NCI-H460 (cell line): ENCODE measurements around the gene PPIL1. TPM values are rescaled to one million over a fixed set of nuclear protein-coding genes. Genes with fewer than 3 reads are reported as not detected.

Experiments used
- DNase-seq: peaks from one replicate; pipeline ENCODE4 v3.0.0-alpha.2; 2016; ENCODE audit warnings: low read depth; ENCODE audit errors: extremely low read depth
- total RNA-seq: library from RNA; depleted of rRNA; stranded (reverse); fragments of >200 nt; shearing (Covaris generic); gene quantifications from 2 replicates; pipeline ENCODE4 v1.2.3, GENCODE V29; 2014

Gene PPIL1
- total RNA-seq, 1 experiment from 2014 or later, result 47.7 TPM

DNA sequence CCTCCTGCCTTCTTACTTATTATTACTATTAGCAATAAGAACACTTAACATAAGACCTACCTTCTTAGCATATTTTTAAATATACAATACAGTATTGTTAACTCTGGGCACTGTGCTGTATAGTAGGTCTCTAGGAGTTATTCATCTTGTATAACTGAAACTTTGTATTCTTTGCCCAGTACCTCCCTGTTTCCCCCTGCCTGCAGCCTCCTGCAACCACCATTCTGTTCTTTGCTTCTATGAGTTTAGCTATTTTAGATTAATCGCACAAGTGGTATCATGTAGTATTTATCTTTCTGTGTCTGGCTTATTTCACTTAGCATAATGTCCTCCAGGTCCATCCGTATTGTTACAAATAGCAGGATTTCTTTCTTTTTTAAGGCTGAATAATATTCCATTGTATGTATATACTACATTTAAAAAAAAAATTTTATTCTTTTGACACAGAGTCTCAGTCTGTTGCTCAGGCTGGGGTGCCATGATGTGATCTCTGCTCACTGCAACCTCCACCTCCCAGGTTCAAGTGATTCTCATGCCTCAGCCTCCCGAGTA is 15.6 kb upstream of the PPIL1 start:
- no peak for DNase-seq

DNA sequence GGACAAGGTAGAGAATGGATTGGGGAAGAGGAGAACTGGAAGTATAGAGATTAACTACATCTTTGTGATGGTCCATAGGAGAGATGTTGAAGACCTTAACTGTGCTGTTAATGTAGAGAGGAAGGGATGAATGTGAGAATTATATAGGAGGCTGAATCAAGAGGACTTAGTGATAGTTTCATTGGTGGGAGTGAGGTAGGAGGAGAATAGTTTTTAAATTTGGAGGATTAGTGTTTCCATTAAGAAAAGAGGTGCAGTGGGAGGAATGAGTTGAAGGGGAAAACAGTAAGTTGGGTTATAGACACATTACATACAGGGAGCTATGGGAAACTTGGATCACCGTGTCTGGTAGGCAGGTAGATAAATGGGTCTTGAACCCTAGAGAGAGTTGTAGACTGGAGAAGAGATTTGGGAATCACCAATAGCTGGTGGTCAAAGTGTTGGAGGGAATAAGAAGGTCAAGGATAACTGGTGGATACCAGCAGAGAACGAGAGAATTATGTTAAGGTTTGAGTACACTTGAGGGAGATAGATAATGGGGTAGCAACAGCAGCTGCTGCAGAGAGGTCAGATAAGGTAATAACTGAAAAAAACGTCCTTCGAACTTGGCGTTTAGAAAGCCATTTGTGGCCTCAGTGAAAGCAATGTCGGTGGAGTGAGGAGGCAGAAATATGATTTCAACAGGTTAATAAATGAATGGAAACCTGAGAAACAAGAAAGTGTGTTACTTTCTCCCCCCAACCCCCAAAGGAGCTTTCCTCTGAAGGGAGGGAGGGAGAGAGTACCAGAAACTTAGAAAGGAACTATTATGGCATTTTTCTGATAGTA is 14.3 kb upstream of the PPIL1 start:
- DNase-seq, result no peak

DNA sequence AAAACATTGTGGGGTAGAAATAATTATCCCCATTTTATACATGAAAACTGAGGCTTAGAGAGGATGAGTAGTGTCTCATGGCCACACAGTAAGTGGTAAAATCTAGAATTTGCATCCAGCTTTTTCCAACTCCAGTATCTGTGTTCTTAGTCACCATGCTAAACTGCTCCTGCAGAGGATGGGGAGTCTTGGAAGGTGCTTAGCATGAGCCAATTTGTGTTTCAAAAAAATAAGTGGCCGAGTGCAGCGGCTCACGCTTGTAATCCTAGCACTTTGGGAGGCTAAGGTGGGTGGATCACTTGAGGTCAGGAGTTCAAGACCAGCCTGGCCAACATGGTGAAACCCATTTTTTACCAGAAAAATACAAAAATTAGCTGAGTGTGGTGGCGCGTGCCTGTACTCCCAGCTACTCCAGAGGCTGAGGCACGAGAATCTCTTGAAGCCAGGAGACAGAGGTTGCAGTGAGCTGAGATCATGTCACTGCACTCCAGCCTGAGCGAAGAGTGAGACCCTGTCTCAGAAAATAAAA is 13.6 kb upstream of the PPIL1 start:
- no peak for DNase-seq

DNA sequence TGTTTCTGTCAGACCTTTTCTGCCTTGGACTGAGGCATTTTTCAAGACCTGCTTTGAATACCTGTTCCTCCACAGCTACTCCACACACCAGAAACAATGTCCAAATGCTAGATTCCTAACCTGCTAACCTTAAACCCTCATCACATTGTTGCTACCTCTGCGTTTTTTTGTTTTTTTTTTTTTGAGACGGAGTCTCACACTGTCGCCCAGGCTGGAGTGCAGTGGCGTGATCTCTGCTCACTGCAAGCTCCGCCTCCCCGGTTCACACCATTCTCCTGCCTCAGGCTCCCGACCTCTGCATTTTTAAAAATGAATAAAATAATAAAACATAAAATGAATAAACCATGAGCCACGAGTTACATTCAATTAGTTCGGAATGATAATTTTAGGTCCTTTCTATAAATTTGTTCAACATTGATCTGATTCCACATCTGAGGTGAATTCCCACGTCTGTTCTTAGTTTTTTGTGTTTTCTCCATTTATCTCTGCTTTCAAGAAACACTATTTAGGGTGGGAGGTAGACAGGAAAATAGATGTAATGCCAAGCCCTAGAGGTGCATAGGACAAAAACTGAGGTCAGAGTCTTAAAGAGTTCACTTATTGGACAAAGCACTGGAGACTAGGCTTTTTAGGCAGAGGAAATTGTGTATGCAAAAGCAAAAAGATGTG is 12.5 kb upstream of the PPIL1 start:
- DNase-seq, result no peak

DNA sequence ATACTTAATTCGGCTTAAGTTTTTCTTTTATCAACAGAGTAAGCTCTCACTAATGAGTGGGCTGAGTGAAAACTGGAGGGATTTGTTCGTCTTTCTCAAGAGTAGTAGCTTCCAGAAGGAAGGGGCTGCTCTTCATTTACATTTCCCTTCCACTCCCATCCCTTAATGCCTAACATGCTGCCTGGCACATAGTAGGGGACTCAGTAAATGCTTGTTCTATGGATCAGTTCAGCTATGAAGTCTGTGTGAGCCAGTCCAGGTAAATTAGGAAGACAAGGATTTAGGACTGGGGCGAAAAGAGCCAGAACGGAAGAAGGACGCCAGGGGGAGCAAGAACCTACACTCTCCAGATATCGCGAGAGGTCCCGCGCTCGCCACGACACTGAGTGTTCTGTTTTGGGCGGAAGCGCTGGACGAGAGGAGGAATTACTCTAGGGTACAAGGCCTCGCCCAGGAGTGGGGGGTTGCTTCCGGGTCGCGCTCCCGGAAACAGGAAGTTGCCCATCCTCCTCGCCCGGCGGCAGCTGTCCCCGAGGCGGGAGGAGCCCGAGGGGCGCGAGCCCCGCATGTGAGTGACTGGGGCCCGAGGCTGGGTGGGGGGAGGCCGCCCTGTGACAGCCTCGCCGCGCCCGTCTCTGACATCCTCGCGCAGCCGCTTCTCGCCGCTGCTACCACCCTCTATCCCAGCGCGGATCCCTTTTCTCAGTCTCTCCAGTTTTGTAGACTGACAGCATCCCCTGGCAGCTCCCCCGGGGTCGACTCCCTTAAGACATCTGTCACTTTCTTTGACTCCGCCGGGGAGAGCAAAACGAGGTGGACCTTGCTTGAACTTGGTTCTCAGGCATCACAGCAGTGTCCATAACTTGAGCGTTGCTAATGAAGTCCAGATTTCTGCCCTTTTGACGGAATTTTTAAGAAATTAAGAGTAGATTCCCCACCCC is 11.1 kb upstream of the PPIL1 start, which contains the start of gene C6orf89:
Gene C6orf89 (plus strand): TSS at position 492 of the 941 bp plus-strand sequence. CDS start 13,493 bp downstream, outside the sequence.
- DNase-seq, result peak; percentile 96

DNA sequence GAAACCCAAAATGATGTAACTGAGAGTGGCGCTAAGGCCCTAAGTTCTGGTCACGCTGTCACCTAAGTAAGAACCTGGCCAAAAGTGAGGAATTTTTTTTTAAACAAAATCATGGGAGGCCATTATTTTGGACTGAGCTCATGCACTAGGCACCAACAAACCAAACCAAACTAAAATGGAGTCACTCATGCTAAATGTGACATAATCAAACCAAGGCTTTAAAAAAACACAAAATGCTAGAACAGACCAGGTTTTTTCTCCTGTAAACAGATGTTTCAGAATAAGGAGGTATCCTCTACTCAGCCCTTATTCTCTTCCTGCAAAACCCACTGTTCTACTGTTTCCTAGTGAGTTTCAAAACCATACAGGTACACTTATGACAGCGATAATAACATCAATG is 10.0 kb upstream of the PPIL1 start:
- no peak for DNase-seq

DNA sequence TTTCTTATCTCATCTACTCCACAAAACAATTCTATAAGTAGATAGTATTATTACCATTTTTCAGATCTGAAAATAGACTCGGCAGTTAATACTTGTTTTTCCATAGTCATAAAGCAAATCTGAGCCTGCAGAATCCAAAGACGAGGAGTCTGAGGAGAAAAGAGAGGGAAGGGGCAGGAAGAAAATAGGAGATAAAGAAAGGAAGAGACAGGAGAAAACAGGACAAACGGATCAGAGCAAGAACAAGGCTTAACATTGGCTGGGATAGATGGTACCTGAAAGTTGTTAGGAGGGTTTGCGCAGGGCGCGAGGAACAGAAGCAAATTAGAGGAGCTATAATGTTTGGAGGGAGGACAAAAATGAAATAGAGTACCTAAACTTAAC is 639 bp upstream of the PPIL1 start:
- DNase-seq, result no peak

DNA sequence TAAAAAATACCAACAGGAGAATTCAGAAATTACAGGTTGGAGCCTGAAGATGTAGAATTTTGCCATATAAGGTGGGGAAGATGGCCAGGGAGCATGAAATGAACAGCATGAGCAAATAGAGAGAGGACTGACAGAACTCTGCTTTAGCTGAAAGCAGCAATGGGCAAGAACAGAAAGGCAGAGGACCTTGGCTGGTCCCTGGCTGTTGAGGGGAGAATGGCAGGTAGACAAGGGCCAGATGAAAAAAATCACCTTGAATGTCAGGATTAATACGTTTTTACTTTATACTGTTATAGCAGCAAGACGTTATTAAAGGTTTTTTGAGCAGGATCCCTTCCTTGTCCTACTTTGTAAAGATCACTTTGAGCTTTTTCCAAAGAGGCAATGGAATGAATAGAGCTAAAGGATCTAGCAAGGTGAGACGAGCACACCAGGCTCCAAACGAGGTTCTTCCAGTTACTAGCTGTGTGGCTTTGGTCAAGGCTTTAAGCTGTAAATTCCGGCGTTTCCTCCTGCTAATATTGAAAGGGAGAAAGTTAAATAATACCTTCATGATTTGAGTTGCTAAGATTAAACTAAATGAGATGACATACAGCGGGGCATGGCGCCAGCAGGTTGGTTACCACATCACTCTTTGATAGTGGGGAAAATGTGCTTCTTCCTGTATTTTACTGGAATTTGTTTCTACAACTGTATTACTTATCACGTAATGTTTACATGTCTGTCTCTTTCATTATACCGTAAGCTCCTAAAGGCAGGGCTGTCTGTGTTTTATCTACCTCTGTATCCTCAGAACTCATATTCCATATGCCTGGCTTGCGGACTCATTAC is 776 bp downstream of the PPIL1 start:
- no peak for DNase-seq

DNA sequence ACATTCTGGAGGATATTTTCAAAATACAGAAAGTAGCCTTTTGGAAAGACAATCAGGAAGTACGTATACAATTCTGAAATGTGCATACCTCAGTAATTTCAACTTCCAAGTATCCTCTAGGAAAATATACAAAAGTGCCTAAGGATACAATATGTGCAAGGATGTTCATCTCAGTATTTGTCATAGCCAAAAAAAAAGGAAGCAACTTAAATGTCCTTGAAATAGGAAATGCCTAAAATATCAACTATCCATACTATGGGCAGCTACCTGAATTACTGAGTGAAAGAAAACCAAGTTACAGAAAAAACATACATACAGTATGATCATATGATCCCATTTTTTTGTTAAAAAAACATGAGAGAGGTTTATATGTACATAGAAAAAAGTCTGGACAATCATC is 1.5 kb downstream of the PPIL1 start:
- no peak for DNase-seq

DNA sequence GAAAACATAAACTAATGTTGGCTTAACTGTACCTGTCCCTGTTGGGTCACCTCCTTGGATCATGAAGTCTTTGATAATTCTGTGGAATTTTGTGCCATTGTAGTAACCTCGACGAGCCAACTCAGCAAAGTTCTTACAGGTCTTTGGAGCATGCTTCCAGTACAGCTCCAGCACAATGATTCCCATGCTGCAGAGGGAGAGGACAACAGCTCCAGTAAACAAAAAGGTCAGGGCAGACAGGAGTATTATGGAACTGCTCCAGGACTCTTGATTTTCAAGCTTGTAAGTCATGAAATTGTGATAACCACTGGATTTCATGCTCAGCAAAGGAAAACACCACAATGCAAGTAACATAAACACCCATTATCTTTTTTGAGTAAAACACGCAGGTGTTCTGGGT is 2.9 kb downstream of the PPIL1 start:
- no peak for DNase-seq

DNA sequence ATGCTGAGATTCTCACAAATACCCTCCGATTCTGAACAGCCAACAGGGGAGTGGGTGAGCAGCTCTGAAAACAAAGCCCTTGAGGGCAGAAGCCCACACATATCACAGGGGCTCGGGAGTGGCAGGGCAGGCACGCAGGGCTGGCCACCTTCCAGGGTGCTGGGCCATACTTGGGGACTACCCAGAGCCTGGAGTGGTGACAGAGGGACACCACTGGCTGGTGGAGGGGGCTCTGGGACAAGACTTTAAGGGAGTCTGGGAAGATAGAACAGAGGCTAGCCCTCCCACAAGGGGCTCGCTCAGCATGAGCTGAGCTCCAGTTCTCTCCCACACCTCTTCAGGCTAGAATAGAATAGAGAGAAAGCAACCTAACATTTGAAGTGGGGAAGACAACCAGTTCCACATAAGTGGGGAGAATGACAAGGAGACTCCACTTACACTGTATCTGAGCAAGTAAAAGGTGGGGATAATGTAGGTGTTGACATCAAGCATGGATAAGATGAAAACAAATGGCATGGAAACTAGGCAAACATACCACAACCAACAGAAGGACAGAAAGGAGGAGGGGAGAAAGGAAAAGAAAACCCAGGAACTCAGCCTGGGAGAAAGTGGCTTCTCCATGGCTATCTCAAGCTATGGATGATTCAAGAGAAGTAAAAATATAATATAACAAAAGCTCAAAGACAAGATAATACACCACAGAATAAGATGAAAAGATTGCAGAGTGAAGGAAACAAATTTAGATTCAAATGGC is 7.0 kb downstream of the PPIL1 start:
- no peak for DNase-seq

DNA sequence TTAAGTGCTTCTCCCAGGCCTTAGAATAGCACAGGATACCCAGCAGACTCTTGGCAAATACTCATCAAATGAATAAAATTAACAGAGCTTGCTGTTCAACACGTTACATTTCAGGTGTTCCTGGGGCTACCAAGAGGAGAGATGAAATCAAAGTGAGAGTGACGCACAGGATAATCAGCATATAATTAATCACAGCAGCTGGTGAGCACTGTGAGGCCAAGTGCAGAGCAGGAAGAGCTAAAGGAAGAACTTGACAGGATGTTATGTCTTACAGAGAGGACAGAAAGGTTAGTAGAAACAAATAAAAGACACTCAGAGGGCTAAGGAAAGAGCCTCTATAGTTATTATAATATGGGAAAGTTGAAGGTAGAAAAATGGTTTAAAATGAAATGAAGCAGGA is 8.8 kb downstream of the PPIL1 start:
- no peak for DNase-seq

DNA sequence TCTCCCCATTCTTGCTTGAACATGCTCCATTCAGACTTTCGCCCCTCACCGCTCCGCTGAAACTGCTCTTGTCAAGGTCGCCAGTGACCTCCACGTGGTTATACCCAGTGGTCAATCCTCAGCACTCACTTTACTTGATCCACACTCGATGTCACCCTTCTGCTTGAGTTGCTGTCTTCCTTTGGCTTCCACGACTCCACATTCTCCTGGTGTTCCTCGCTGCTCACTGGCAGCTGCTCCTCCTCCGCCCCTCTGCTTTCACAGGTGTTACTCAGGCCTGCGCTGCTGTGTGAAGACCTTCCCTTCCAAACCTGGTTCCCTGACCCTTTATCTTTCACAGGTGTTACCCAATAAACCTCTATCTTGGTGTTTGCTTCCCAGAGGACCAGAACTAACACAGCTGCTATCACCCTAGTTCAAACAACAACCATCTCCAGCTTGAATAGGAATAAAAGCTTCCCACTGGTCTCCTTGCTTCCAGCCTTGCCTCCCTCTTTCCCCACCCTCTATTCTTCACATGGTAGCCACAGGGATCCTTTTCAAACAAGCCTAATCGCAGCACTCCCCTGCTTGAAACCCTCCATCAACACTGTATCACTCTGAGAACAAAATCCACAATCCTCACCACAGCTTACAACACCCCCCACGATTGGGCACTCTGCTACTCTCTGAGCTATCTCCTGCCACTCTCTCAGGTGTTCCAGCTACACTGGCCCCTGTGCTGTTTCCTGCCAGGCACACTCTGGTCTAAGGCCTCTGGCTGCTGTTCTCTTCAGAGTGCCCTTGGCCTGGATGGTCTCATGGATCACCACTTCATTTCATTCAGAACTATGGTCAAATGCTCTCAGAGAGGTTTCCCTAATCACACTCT is 10.7 kb downstream of the PPIL1 start:
- DNase-seq, result no peak

DNA sequence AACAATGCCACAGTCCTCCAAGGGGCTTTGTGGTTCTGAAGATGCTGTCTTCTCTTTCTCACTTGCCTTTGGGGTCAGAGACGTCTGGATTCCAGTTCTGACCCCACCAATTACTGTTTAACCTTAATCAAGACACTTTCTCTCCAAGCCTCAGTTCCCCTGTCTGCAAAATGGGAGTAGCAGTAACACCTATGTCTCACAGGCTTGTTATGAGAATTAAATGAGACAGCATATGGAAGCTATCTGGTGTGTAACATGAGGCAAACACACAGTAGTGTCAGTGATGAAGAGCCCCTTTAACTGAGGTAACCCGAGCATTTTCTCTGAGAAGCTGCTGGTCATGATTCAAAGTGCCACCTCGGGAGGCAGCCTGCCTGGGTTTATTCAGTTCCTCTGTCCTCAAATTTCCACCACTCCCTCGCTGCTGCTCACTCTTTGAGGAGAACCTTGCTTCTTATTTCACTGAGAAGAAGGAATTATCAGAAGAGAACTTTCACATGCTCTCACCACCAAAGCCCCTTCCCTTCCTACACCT is 11.7 kb downstream of the PPIL1 start:
- no peak for DNase-seq

DNA sequence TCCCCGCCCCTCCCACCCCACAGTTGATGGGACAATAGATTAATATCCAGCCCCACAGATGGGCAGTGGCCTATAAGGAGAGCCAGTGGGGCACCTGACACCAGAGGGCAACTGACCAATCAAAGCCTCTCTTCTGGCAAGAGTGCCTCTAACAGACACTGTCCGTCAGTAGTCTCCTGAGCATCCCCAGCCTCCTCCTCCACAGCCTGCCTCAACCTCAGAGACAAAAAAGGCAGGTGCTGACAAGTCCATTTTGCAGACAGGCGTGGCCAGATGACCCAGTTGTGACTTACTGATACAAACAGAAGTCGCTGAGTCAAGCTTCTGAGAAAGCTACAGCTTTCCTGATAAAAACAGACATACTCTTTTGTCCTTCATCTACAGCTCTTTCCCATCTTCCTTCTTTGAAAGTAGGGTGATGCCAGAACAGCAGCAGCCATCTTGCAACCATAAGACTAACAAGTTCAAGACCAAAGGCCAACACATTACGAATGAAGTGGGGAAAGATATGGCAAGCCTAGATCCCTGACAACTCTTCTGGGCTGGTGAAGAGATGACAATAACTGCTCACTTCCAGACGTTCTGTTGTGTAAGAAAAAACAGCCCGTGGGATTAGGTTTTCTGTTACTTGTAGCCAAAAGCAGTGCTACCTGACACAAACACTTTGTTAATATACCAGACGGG is 12.3 kb downstream of the PPIL1 start:
- no peak for DNase-seq

DNA sequence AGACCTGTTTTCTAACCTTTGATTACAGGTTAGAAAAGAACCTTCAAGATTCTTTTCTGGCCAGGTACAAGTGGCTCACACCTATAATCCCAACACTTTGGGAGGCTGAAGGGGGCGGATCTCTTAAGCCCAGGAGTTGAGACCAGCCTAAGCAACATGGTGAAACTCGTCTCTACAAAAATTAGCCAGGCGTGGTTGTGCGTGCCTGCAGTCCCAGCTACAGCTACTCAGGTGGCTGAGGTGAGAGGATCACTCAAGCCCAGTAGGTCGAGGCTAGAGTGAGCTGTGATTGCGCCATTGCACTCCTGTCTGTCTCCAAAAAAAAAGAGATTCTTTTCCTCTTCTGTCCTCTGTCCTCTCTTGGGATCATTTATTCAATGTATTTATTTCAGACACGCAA is 14.5 kb downstream of the PPIL1 start:
- no peak for DNase-seq

DNA sequence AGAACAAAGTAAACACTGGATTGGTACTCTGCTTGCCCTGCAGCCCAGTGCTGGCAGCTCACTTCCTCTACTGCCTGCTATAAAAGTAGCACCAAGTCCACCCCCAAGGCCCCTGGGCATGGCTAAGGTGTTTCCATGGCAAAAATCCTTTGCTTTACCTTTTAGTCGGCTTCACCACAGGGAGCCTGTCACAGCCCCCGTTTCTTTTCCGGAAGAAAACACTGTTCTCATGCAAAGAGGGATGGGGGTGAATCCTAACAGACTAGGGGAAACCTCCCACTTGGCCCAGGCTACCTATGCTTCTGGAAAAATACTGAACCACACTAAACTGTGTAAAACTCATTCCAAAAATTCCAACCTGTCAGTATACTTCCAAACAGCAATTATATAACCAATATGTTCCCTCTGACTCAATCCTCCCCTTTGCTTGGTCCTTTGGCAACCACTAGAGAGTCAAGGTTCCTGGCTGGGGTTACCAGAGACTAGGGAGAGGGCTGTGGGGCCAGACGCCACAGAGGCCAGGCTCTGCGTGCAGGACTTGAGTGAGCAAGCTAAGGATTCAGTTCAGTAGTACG is 16.1 kb downstream of the PPIL1 start:
- DNase-seq, result no peak
